Measurements from ENCODE around the gene OR11A1.
"Not testable (repeated sequence)": the region's sequence is repeated elsewhere in the genome, so short reads cannot be mapped to it uniquely, and the experiment has no call there.

The OR11A1 gene

GRCh38 chr6:29477923-29478450 lies 21.1 kb upstream of the OR11A1 start:
- DNase-seq = no peak

- DNase-seq = no peak
Measured at GRCh38 chr6:29474996-29475395, 18.1 kb upstream of the OR11A1 start.

- DNase-seq = no peak
Measured at GRCh38 chr6:29466241-29466640, 9.4 kb upstream of the OR11A1 start.

GRCh38 chr6:29465801-29466200 lies 8.9 kb upstream of the OR11A1 start:
- no peak for DNase-seq

GRCh38 chr6:29465279-29465678 lies 8.4 kb upstream of the OR11A1 start:
- DNase-seq = no peak

- DNase-seq = no peak
Measured at GRCh38 chr6:29462022-29462421, 5.2 kb upstream of the OR11A1 start.

- no peak for DNase-seq
Measured at GRCh38 chr6:29461021-29461814, 4.3 kb upstream of the OR11A1 start.

GRCh38 chr6:29451471-29452193 lies 5.2 kb downstream of the OR11A1 start:
- DNase-seq = no peak

GRCh38 chr6:29447670-29448069 lies 9.2 kb downstream of the OR11A1 start:
- DNase-seq = no peak

- not testable (repeated sequence) for DNase-seq
Measured at GRCh38 chr6:29444031-29444430, 12.8 kb downstream of the OR11A1 start.

GRCh38 chr6:29442719-29443118 lies 14.2 kb downstream of the OR11A1 start:
- no peak for DNase-seq

GRCh38 chr6:29439006-29439405 lies 17.9 kb downstream of the OR11A1 start, which contains the start of gene OR10C1:
Gene OR10C1 (plus strand): TSS chr6:29439306. CDS start chr6:29440016, 710 bp downstream.
- DNase-seq = no peak

GRCh38 chr6:29436730-29437129 lies 20.1 kb downstream of the OR11A1 start:
- DNase-seq = not testable (repeated sequence)

GRCh38 chr6:29426654-29427053 lies 30.2 kb downstream of the OR11A1 start:
- no peak for DNase-seq

GRCh38 chr6:29425075-29425474 lies 31.8 kb downstream of the OR11A1 start:
- no peak for DNase-seq

GRCh38 chr6:29424575-29424974 lies 32.3 kb downstream of the OR11A1 start:
- no peak for DNase-seq

GRCh38 chr6:29424168-29424567 lies 32.7 kb downstream of the OR11A1 start:
- DNase-seq = no peak

GRCh38 chr6:29419516-29419915 lies 37.4 kb downstream of the OR11A1 start:
- no peak for DNase-seq

- DNase-seq = no peak
Measured at GRCh38 chr6:29414588-29414987, 42.3 kb downstream of the OR11A1 start, which contains the start of gene OR12D1. Gene OR12D1 (plus strand): TSS chr6:29414928.

- no peak for DNase-seq
Measured at GRCh38 chr6:29403801-29404200, 53.1 kb downstream of the OR11A1 start.

- no peak for DNase-seq
Measured at GRCh38 chr6:29399525-29399924, 57.3 kb downstream of the OR11A1 start.

- DNase-seq = no peak
Measured at GRCh38 chr6:29395331-29395730, 61.5 kb downstream of the OR11A1 start, which contains the start of gene OR12D2. Gene OR12D2 (plus strand): TSS chr6:29395631. CDS start chr6:29396700, 1,069 bp downstream.

GRCh38 chr6:29388533-29388932 lies 68.3 kb downstream of the OR11A1 start:
- no peak for DNase-seq

GRCh38 chr6:29376003-29376402 lies 80.9 kb downstream of the OR11A1 start:
- no peak for DNase-seq

Data from activated CD4-positive, alpha-beta T cell treated with anti-CD3 and anti-CD28 coated beads, Interleukin-2, amount 50 U/mL, for 48 hours (primary cell).